Activated T-cell treated with anti-CD3 and anti-CD28 coated beads, Interleukin-2, amount 50 U/mL, for 48 hours (primary cell): ENCODE measurements around the gene RGPD6.
"Not testable (repeated sequence)": the region's sequence is repeated elsewhere in the genome, so short reads cannot be mapped to it uniquely, and the experiment has no call there.

ENCODE experiments used
- DNase-seq, 2 experiments: peaks; one replicate each; pipeline ENCODE4 v3.0.0-alpha.2; 2020

RGPD6 gene

GRCh38 chr2:110480084-110480483, 96.9 kb downstream of the RGPD6 start:
- not testable (repeated sequence) for DNase-seq

- not testable (repeated sequence) for DNase-seq
Measured at GRCh38 chr2:110477370-110477769, 99.7 kb downstream of the RGPD6 start.

GRCh38 chr2:110476952-110477351, 100.1 kb downstream of the RGPD6 start:
- DNase-seq: not testable (repeated sequence)

- not testable (repeated sequence) for DNase-seq
Measured at GRCh38 chr2:110475627-110476359, 101.2 kb downstream of the RGPD6 start.

- not testable (repeated sequence) for DNase-seq
Measured at GRCh38 chr2:110474898-110475297, 102.1 kb downstream of the RGPD6 start.

- not testable (repeated sequence) for DNase-seq
Measured at GRCh38 chr2:110473059-110473358, 104.0 kb downstream of the RGPD6 start.

GRCh38 chr2:110472171-110473058, 104.6 kb downstream of the RGPD6 start, which contains the start of gene LIMS4:
TSS of gene LIMS4 (minus strand) at chr2:110472816. CDS start at chr2:110472778, 38 bp downstream.
- DNase-seq: not testable (repeated sequence)

GRCh38 chr2:110468921-110469320, 108.1 kb downstream of the RGPD6 start:
- DNase-seq: not testable (repeated sequence)

GRCh38 chr2:110465312-110465711, 111.7 kb downstream of the RGPD6 start:
- not testable (repeated sequence) for DNase-seq
